ENCODE results near the gene TNC.

Gene TNC

DNA sequence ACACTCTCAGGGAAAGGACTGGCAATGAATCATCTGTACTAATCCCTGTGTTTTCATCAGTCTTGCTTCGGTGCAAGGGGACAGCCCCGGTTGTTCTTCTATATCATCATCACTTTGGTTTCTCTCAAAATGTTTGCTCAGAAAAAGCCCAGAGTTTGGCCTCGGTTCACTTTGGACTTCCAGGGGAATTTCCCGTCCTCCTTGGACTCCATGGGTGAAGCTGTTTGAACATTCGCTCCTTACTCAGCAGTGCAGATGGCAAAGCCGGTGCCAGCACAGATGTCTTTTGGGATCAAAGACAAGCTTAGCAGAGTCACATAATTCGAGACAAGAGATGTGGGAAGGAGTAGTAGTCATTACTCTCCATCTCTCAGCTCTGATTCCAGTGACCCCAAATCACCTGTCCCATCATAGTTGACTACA, 117.7 kb downstream of the TNC start:
- CTCF ChIA-PET: interaction anchor here (0.9 to 1.1 kb wide), 3 partner anchors 8 to 15 kb away, joined by 3 read pairs; no protein-coding TSS in a partner anchor
- POLR2A ChIA-PET: no interaction called here
- DNase-seq (ENCODE audit: extremely low spot score): no peak
- no peak for TF ChIP-seq CTCF (IDR thresholded peaks at IDR 0.05; ENCODE audit: control extremely low read depth, extremely low read depth, low read depth, missing control alignments)

- DNase-seq (ENCODE audit: extremely low spot score): no peak
- TF ChIP-seq CTCF (IDR thresholded peaks at IDR 0.05; ENCODE audit: control extremely low read depth, extremely low read depth, low read depth, missing control alignments): no peak
- CTCF ChIA-PET: interaction anchor here (0.7 to 1.5 kb wide), 2 partner anchors 8 to 317 kb away, joined by 3 to 4 read pairs; no protein-coding TSS in a partner anchor
- POLR2A ChIA-PET: no interaction called here
Measured at GRCh38 chr9:114998326-114998725, 119.6 kb downstream of the TNC start.

DNA sequence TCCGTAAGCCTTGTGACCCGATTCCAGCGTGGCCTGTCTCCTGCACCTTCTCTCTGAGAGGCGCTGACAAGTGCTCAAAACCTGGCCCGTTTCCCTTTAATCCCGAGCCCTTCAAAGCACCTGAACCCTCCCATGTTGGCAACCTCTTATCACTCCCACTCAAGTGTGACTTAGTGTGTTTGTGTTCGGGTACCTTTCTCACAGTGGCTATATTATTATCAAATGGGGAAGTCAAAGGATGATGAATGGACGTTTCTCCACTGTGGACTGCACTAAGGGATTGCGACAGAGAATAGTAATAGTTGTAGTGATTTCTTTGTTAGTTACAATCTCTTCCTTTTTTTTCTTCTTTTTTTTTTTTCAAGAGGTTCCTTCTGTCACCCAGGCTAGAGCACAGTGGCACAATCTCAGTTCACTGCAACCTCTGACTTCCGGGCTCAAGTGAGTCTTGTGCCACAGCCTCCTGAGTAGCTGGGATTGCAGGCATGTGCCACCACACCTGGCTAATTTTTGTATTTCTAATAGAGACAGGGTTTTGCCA, 122.2 kb downstream of the TNC start:
- DNase-seq (ENCODE audit: extremely low spot score): no peak
- TF ChIP-seq CTCF (IDR thresholded peaks at IDR 0.05; ENCODE audit: control extremely low read depth, extremely low read depth, low read depth, missing control alignments): no peak
- CTCF ChIA-PET: interaction anchor here (1.0 to 1.7 kb wide), 2 partner anchors 19 to 315 kb away, joined by 4 to 5 read pairs; no protein-coding TSS in a partner anchor
- POLR2A ChIA-PET: no interaction called here

DNA sequence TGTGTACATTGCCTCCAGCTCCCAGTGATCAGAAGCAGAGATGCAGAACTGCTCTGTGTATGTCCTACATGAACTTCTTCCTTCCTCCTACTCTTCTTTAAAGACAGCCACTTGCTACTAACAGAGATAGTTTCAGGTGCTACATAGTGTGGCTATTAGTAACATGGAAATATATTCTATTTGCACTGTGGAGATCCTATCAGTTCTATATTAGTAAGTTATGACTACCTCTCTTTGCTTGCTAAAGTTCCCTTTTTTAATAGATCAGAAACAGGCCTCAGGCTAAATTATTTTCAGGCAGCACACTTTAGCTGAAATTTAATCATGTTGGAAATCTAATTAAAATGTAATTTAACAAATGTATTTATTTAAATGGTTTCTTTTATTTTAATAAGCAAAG, 123.2 kb downstream of the TNC start:
- POLR2A ChIA-PET: no interaction called here
- CTCF ChIA-PET: interaction anchor here (1.3 to 1.4 kb wide), 2 partner anchors 18 to 24 kb away, joined by 3 read pairs; no protein-coding TSS in a partner anchor
- TF ChIP-seq CTCF (IDR thresholded peaks at IDR 0.05; ENCODE audit: control extremely low read depth, extremely low read depth, low read depth, missing control alignments): no peak
- no peak for DNase-seq (ENCODE audit: extremely low spot score)

GRCh38 chr9:114991861-114992260, 126.1 kb downstream of the TNC start:
- ChIA-PET POLR2A (interaction anchor here (0.6 kb wide), 1 partner anchor 311 kb away, joined by 4 read pairs; no protein-coding TSS in a partner anchor), CTCF (no interaction called here)
- DNase-seq (ENCODE audit: extremely low spot score): no peak
- TF ChIP-seq CTCF (IDR thresholded peaks at IDR 0.05; ENCODE audit: control extremely low read depth, extremely low read depth, low read depth, missing control alignments): no peak

GRCh38 chr9:114990901-114991300, 127.1 kb downstream of the TNC start:
- POLR2A ChIA-PET: no interaction called here
- CTCF ChIA-PET: interaction anchor here (1.4 kb wide), 1 partner anchor 42 kb away, joined by 3 read pairs; no protein-coding TSS in a partner anchor
- no peak for DNase-seq (ENCODE audit: extremely low spot score)

More at GRCh38 chr9:114990901-114991300, 127.1 kb downstream of the TNC start:
- no peak for TF ChIP-seq CTCF (IDR thresholded peaks at IDR 0.05; ENCODE audit: control extremely low read depth, extremely low read depth, low read depth, missing control alignments)
